Measurements from ENCODE around the gene UNCX.

DNA sequence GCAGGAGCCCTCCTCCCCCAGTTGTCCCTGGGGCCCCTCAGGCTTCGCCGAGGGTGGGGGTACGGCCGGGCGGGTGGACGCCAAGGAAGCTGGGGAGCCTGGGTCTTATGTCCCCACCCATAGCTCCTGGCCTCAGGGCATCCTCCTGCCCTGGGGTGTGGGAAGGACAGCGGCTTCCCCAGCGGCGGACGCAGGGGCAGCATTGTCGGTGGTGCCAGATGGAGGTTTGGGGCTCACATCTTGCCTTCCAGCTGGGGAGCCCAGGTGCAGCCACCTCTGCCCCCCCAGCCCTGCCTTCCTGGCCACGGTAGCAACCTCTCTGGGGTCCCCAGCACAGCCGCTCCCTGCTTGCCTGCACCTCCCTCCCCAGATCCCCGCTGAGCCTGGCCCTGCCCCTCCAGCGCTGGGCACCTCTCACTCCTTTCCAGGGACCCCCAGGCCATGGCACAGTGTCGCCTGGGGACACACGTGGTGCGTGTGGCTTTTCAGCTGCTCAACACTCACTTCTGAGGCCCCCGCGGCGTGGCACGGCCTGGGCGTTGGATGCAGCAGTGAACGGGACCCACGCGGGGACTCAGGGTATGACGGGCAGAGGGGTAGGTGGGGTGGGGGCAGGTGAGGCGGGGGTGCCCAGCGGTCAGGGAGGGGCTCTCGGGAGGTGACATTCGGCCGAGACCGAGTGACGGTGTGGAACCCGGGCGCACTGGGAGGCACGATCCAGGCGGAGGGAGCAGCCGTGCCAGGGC, 53.1 kb downstream of the UNCX start:
- TF ChIP-seq POLR2AphosphoS5 (IDR thresholded peaks at IDR 0.05) (no peak), POLR2A (IDR thresholded peaks at IDR 0.05) (no peak)
